Measurements from ENCODE around the gene OSTF1. TPM values are rescaled to one million over a fixed set of nuclear protein-coding genes. Genes with fewer than 3 reads are reported as not detected.

Gene OSTF1
- total RNA-seq, 1 donor from 2014 or later, result 69.7 TPM

DNA sequence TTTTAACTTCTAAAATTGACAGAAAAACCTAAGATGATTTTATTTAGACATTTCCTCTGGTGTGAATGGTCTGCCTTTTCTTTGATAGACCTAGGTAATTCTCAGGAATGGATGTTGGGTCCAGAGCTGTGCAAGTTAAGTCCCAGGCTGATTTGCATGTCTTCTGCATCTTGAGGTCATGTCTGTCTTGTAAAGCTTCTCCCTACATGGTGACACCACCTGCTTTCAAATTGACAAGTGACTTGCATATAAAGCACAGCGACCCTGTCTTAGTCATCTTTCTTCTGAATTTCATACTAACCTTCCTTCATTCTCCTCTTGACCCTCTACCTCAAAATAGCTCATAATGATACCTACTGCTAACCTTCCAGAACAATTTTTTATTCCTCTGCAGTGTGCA lies 29.2 kb downstream of the OSTF1 start:
- DNase-seq (ENCODE audit: low spot score), result no peak

GRCh38 chr9:75120686-75121085 lies 32.4 kb downstream of the OSTF1 start:
- no peak for DNase-seq (ENCODE audit: low spot score)

DNA sequence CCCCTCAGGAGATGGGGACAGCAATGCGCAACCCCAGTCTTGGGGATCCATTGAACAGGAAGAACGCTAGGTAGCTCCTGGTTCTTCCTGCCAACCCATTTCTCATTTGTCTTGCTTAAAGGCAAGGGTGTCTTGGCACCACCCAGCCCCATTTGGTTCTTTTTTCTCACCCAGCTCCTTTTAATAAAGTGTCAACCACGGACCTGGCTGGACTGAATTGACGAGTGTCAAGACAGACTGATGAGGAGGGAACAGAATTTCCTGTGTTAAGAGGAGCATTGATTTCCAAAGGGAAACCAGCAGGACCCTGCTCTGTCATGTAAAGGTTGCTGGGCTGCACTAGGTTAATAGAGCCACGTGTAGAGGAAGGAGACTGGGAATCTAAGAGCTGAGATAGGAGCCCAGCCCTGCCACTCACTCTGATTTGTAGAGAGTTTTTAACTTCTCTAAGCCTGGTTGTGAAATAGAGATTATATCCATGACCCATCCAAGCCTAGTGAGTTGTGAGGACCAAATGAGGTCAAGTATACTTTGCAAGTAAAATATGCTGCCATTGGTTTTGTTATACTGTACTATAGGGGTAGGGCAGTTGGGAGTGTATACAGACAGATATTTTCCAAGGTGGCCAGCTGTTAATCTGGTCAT lies 33.7 kb downstream of the OSTF1 start:
- DNase-seq (ENCODE audit: low spot score), result no peak

- no peak for DNase-seq (ENCODE audit: low spot score)
Measured at GRCh38 chr9:75123696-75124095, 35.4 kb downstream of the OSTF1 start.

- no peak for DNase-seq (ENCODE audit: low spot score)
Measured at GRCh38 chr9:75128535-75128934, 40.2 kb downstream of the OSTF1 start.

DNA sequence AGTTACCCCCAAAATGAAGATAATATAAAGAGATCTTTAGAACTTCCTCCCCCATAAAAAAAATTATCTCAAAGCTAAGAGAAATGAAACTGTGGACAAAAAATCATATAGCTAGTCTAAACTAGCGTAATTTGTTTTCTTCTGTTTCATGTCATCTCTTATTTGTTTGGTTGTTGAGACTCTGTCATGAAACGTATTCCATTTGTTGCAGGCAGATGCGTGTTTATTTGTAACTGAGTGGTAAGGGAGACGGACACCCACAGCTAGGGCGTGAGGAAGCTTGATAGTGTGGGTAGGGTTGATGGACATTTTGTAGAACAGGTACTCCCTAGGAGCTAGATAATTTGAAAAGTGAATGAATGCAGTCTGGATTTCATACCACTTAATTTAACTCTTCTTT lies 41.9 kb downstream of the OSTF1 start:
- no peak for DNase-seq (ENCODE audit: low spot score)

DNA sequence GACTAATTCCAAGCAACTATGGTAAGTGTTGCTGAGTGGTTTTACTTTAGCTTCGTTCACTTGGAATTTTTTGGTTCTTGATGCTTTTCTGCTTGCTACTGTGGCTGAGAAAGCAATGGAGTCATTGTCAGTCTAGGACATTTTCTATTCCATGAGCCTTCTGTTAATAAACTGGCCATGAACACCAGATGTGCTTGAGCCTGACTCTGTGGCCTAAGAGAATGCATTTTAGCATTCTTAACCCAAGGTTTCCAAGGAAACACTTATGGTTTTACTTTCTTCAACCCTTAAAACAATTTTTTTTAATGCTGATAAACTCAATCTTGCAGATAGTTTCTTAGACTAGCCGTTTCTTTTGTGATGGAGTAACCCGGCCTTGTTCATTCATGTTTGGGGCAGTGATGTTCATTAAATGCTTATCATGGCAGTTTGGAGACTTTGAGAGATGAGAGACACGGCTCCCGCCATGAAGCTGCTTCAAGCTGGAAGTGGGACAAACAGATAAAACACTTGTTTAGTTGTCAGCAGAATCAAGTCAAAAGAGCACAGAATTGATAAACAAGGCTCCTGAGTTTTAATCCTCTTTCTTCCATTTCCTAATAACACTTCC lies 42.4 kb downstream of the OSTF1 start:
- DNase-seq (ENCODE audit: low spot score), result no peak

DNA sequence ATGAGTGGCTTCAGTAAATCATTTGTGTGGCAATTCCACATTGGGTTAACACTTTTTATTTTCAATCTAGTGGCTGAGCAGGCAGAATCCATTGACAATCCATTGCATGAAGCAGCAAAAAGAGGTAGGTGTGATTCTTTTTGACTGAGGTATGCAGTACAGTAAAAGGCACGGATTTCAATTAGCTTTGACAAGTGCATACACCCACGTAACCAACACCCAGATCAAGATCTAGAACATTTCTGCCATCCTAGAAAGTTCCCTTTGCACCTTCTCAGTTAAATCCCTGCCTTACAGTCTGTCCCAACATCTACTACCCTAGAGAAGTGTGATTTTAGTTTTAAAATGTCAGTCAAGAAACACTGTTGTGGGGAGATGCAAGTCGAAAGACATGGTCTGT lies 43.4 kb downstream of the OSTF1 start:
- no peak for DNase-seq (ENCODE audit: low spot score)

DNA sequence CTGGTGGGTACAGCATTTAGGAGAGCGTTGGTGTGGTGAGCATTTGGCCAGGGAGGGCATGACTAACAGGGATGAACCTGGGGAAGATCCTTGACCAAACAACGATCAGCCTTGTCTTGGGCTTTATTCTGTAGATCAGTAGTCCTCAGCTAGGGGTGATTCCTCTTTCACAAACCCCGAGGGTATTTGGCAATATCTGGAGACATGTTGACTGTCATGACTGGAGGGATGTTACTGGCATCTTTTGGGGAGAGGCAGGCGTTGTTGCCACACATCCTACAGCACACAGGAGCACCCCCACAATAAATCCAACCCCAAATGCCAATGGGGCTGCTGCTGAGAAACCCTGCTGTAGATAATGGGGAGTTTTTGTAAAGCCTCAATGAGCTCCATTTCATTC lies 43.9 kb downstream of the OSTF1 start:
- DNase-seq (ENCODE audit: low spot score), result no peak

DNA sequence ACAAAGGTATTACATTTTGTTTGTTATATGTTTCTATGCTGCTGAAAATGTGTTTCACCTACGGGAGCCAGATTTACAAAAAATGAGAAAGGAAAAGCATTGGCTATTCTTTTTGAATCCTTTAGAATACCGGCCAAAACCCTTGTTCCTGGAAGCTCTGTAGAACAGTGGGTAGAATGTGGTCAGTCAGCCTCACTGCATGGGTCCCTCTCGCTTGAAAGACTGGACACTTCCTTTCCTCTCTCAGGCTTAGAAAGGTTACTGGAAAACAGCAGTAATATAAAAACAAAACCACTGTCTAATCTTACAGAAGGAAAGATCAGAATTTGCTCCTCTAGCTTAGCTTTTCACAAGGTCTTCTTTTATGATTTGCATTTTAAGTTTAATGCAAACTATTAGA lies 45.1 kb downstream of the OSTF1 start:
- DNase-seq (ENCODE audit: low spot score), result no peak

DNA sequence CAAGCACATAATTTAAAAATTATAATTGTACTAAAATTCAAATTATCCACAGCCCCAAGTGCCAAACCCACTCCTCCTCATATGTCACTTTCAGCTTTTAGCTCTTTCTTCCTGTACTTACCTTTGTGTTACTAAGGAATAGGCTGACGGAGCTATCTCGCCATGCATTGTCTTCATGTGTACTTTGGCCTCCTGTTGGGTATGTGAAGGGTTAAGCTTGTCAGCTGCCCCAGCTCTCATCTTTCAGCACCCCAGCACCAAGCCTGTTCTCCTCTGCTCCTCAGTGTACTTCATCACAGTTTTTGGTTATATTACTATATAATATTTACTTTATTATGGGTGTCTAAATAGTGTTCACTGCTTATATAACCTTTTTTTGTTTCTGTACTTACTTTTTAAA lies 46.2 kb downstream of the OSTF1 start:
- DNase-seq (ENCODE audit: low spot score), result no peak

- DNase-seq (ENCODE audit: low spot score), result no peak
Measured at GRCh38 chr9:75138260-75139040, 50.1 kb downstream of the OSTF1 start.

GRCh38 chr9:75139201-75139600 lies 50.9 kb downstream of the OSTF1 start:
- DNase-seq (ENCODE audit: low spot score), result no peak

DNA sequence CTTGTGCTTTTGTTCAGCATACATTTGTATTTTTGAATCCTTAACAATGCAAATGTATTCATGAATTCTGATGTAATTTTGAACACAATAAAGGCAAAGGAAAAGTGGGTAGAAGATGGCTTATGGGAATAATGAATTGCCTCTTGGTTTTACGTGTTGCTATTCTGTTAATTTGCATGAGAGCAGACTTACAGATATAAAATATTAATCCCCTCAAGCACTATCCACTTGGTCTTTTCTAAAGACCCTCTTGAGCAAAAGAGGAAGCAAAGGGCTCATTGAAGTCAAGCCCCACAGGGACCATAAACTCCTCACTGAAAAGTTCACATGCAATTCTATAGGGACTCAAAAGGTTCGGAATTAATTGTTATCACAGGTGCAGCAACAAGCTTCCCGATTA lies 51.9 kb downstream of the OSTF1 start:
- DNase-seq (ENCODE audit: low spot score), result no peak

- DNase-seq (ENCODE audit: low spot score), result no peak
Measured at GRCh38 chr9:75142202-75142601, 53.9 kb downstream of the OSTF1 start.

DNA sequence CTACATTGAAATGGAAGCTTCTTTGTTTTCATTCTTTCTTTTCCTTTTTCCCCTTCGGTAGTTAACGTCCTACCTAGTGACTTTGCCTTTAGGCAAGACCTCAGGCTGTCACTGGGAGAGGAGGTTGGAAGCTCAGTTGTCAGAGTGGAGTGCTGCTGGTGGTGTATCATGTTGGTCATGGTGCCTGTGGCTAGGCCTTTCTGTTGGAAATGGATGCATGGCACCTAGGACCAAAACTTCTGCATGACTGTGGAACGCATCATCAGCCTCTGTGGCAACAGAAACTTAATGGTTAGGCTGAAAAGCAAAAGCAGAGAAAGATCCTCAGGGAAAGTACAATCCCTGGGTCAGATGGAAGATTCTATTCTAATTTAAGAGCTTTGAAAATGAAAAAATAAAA lies 57.9 kb downstream of the OSTF1 start:
- DNase-seq (ENCODE audit: low spot score), result no peak

GRCh38 chr9:75147638-75148037 lies 59.3 kb downstream of the OSTF1 start:
- DNase-seq (ENCODE audit: low spot score), result no peak

- DNase-seq (ENCODE audit: low spot score), result no peak
Measured at GRCh38 chr9:75148561-75148960, 60.2 kb downstream of the OSTF1 start.

DNA sequence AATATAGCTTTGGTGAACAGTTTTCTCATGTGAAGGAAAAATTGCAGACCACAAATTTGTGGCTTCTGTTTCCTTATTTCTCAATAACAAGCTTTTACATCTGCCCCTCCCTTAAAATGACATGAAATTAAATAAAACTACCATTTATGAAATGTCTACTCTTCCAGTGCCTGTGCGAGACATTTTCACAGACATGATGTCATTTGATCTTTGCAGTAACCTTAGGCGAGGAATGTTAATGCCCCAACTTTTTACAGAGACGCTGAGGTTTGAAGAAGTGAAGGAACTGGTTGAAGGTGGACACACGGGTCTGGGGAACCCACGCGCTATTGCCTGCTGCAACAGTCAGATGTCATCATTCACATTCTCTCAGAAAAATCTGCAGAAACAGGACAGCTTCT lies 61.5 kb downstream of the OSTF1 start:
- no peak for DNase-seq (ENCODE audit: low spot score)

DNA sequence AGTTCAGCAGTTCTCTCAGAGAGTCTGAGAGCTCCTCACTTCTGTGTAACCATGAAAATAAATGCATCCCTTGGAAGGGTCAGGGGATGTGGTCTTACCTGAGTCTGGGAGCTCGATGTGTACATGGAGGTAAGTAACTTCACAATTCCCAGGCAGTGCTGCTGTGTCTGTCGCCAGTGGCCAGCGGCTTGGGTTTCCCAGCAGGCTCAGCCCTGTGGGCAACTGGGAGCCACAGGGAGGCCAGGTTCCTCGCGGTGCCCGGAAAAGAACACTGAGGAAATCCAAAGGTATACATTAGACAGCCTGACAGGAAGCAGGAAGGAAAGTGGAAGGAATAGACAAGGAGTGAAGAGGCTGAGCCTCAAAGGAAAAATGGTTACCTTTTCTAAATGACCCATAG lies 62.2 kb downstream of the OSTF1 start:
- no peak for DNase-seq (ENCODE audit: low spot score)

GRCh38 chr9:75152416-75152815 lies 64.1 kb downstream of the OSTF1 start:
- no peak for DNase-seq (ENCODE audit: low spot score)

DNA sequence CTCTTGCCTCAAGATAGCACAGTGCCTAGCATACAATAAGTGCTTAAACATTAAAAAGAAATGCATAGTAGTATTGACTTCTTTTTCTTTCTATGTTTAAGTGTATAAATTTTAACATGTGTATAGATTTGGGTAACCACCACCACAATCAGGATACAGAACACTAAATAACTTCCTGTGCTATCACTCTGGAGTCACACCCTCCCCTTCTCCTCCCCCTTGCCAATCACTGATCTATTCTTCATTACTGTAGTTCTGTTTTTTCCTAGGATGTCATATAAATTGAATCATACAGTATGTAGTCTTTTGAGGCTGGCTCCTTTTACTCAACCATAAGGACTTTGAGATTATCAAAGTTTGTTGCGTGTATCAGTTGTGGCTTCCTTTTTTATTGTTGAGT lies 68.5 kb downstream of the OSTF1 start:
- no peak for DNase-seq (ENCODE audit: low spot score)
